ENCODE measurements around the gene PACRGL. TPM values are rescaled to one million over a fixed set of nuclear protein-coding genes. Genes with fewer than 3 reads are reported as not detected.

PACRGL gene
- total and polyA plus RNA-seq, 2 donors from 2014 or later, result 11.3 to 22.4 TPM

DNA sequence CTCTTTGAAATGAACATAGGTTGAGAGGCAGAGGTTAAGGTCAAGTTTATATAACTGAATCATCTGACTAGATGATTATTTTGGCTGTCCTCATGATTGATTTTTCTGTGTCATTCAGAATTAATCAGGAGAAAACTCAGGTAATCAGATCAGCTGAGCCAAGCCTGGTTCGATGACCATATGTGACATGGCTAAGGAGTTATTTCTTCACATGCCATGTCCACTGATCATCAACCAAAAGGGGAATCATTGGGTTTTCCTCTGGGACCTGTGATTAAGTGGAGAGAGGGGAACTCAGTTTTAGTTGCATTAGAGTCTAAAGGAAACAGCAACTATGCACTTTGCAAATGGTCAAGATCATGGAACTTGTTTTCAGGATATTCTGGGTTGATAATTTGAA is 20.3 kb upstream of the PACRGL start:
- no peaks in the 10 kb centered on the region for H3K9me3 ChIP-seq (ENCODE audit: control insufficient read depth in 2 of 3, insufficient read depth in 1 of 3, low read length in 3 of 3)
- FAIRE-seq (no peak), DNase-seq (no peak)
- no peak overlapping the region for H3K4me3 ChIP-seq (ENCODE audit: low read length in 3 of 3)
- H3K4me1 ChIP-seq (ENCODE audit: control insufficient read depth in 2 of 3, insufficient read depth in 2 of 3, low read depth in 1 of 3, low read length in 3 of 3), result no peaks in the 10 kb centered on the region
- intact Hi-C loops (cut with DNase I), result loop anchor here (10.0 kb wide), 1 partner anchor 255 kb away; no protein-coding TSS in a partner anchor
- H3K27ac ChIP-seq (ENCODE audit: low read depth in 2 of 2, low read length in 2 of 2), result no peak overlapping the region
- TF ChIP-seq, protein P1, sequence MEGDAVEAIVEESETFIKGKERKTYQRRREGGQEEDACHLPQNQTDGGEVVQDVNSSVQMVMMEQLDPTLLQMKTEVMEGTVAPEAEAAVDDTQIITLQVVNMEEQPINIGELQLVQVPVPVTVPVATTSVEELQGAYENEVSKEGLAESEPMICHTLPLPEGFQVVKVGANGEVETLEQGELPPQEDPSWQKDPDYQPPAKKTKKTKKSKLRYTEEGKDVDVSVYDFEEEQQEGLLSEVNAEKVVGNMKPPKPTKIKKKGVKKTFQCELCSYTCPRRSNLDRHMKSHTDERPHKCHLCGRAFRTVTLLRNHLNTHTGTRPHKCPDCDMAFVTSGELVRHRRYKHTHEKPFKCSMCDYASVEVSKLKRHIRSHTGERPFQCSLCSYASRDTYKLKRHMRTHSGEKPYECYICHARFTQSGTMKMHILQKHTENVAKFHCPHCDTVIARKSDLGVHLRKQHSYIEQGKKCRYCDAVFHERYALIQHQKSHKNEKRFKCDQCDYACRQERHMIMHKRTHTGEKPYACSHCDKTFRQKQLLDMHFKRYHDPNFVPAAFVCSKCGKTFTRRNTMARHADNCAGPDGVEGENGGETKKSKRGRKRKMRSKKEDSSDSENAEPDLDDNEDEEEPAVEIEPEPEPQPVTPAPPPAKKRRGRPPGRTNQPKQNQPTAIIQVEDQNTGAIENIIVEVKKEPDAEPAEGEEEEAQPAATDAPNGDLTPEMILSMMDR (IDR thresholded peaks at IDR 0.05; ENCODE audit: borderline replicate concordance, extremely low read depth, insufficient read depth), result no peak
- no peaks in the 10 kb centered on the region for H3K27me3 ChIP-seq (ENCODE audit: control insufficient read depth, insufficient read depth, low read length)
- no peak overlapping the region for H3K9ac ChIP-seq (ENCODE audit: low read length in 3 of 3)
- H3K36me3 ChIP-seq (ENCODE audit: control insufficient read depth in 2 of 3, insufficient read depth in 3 of 3, low read length in 3 of 3), result no peaks in the 10 kb centered on the region

DNA sequence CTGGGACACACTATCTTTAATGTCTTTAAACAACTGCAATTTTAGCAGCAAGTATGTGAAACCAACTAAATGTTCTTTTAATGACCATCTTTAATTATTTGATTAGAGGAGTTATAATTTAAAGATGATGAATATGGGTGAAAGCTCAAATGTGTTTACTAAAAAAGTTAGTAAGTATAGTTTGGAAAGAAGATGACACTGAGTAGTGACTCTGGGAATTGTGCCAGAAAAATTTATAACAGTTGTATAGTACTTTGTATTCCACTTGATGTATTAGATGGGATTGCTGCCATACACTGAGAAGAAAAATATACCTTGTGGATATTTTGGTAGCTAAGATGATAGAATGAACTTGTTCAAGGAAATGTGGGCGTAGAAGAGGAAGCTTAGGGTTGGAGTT is 19.5 kb upstream of the PACRGL start:
- Histone ChIP-seq H3K4me3 (ENCODE audit: low read length in 3 of 3) (no peak overlapping the region), H3K27ac (ENCODE audit: low read depth in 2 of 2, low read length in 2 of 2) (no peak overlapping the region), H3K9ac (ENCODE audit: low read length in 3 of 3) (no peak overlapping the region), H3K36me3 (ENCODE audit: control insufficient read depth in 2 of 3, insufficient read depth in 3 of 3, low read length in 3 of 3) (no peaks in the 10 kb centered on the region), H3K27me3 (ENCODE audit: control insufficient read depth, insufficient read depth, low read length) (no peaks in the 10 kb centered on the region), H3K9me3 (ENCODE audit: control insufficient read depth in 2 of 3, insufficient read depth in 1 of 3, low read length in 3 of 3) (no peaks in the 10 kb centered on the region), H3K4me1 (ENCODE audit: control insufficient read depth in 2 of 3, insufficient read depth in 2 of 3, low read depth in 1 of 3, low read length in 3 of 3) (no peaks in the 10 kb centered on the region)
- FAIRE-seq (no peak), DNase-seq (no peak)
- TF ChIP-seq, protein P1 (IDR thresholded peaks at IDR 0.05; ENCODE audit: borderline replicate concordance, extremely low read depth, insufficient read depth), result no peak
- intact Hi-C loops (cut with DNase I), result loop anchor here (10.0 kb wide), 1 partner anchor 256 kb away; no protein-coding TSS in a partner anchor

- Histone ChIP-seq H3K27me3 (ENCODE audit: control insufficient read depth, insufficient read depth, low read length) (no peaks in the 10 kb centered on the region), H3K9ac (ENCODE audit: low read length in 3 of 3) (no peak overlapping the region), H3K4me1 (ENCODE audit: control insufficient read depth in 2 of 3, insufficient read depth in 2 of 3, low read depth in 1 of 3, low read length in 3 of 3) (no peaks in the 10 kb centered on the region), H3K27ac (ENCODE audit: low read depth in 2 of 2, low read length in 2 of 2) (no peak overlapping the region), H3K4me3 (ENCODE audit: low read length in 3 of 3) (no peak overlapping the region), H3K36me3 (ENCODE audit: control insufficient read depth in 2 of 3, insufficient read depth in 3 of 3, low read length in 3 of 3) (no peaks in the 10 kb centered on the region), H3K9me3 (ENCODE audit: control insufficient read depth in 2 of 3, insufficient read depth in 1 of 3, low read length in 3 of 3) (no peaks in the 10 kb centered on the region)
- FAIRE-seq (no peak), DNase-seq (peak in 1 of 5 donors; percentile 22)
- intact Hi-C loops (cut with DNase I), result loop anchor here (10.0 kb wide), 1 partner anchor 256 kb away; no protein-coding TSS in a partner anchor
- TF ChIP-seq, protein P1 (IDR thresholded peaks at IDR 0.05; ENCODE audit: borderline replicate concordance, extremely low read depth, insufficient read depth), result no peak
Observed at GRCh38 chr4:20681271-20681670, 19.0 kb upstream of the PACRGL start.

- H3K9ac ChIP-seq (ENCODE audit: low read length in 3 of 3), result no peak overlapping the region
- intact Hi-C loops (cut with DNase I), result loop anchor here (10.0 kb wide), 1 partner anchor 258 kb away; no protein-coding TSS in a partner anchor
- no peak overlapping the region for H3K27ac ChIP-seq (ENCODE audit: low read depth in 2 of 2, low read length in 2 of 2)
- no peaks in the 10 kb centered on the region for H3K4me1 ChIP-seq (ENCODE audit: control insufficient read depth in 2 of 3, insufficient read depth in 2 of 3, low read depth in 1 of 3, low read length in 3 of 3)
- DNase-seq, result no peak
- H3K4me3 ChIP-seq (ENCODE audit: low read length in 3 of 3), result no peak overlapping the region
- TF ChIP-seq, protein P1 (IDR thresholded peaks at IDR 0.05; ENCODE audit: borderline replicate concordance, extremely low read depth, insufficient read depth), result no peak
- no peaks in the 10 kb centered on the region for H3K36me3 ChIP-seq (ENCODE audit: control insufficient read depth in 2 of 3, insufficient read depth in 3 of 3, low read length in 3 of 3)
- no peaks in the 10 kb centered on the region for H3K9me3 ChIP-seq (ENCODE audit: control insufficient read depth in 2 of 3, insufficient read depth in 1 of 3, low read length in 3 of 3)
- no peak for FAIRE-seq
- H3K27me3 ChIP-seq (ENCODE audit: control insufficient read depth, insufficient read depth, low read length), result no peaks in the 10 kb centered on the region
Observed at GRCh38 chr4:20682853-20683252, 17.4 kb upstream of the PACRGL start.
